Stomach (tissue), 4 donors: ENCODE results near the gene GSE1.

ENCODE experiments used
- POLR2A ChIP-seq, 4 donors: fragments of 450-650 bp; IDR thresholded peaks; one replicate each; pipeline ENCODE4 v1.6.1; 2016; ENCODE audit warnings: antibody characterized with exemption in 4 of 4, control low read depth in 2 of 4, mild to moderate bottlenecking in 1 of 4, moderate library complexity in 1 of 4
- POLR2AphosphoS5 ChIP-seq, 3 donors: sonication (generic); formaldehyde crosslinking; IDR thresholded peaks; one replicate each; pipeline ENCODE4 v1.6.1; 2016; ENCODE audit warnings: antibody characterized with exemption in 3 of 3

GRCh38 chr16:85716680-85717038 lies 103.5 kb downstream of the GSE1 start:
- no peak for TF ChIP-seq POLR2AphosphoS5 (IDR thresholded peaks at IDR 0.05)
- no peak for TF ChIP-seq POLR2A (IDR thresholded peaks at IDR 0.05)
